HEK293 (cell line): ENCODE results near the gene ATF6B.

Source experiments
- GFI1B ChIP-seq: fragments of 450-650 bp; formaldehyde crosslinking; IDR thresholded peaks from 2 replicates; pipeline ENCODE4 v1.5.1; 2016; ENCODE audit warnings: missing biosample characterization, missing genetic modification characterization
- GLIS2 ChIP-seq: fragments of 450-650 bp; formaldehyde crosslinking; IDR thresholded peaks from 2 replicates; pipeline ENCODE4 v1.5.1; 2016; ENCODE audit warnings: missing biosample characterization, missing genetic modification characterization
- KLF10 ChIP-seq: fragments of 450-650 bp; IDR thresholded peaks from 2 replicates; pipeline ENCODE4 v1.5.1; 2018; ENCODE audit warnings: missing biosample characterization, mild to moderate bottlenecking, missing genetic modification characterization
- KLF17 ChIP-seq: fragments of 450-650 bp; formaldehyde crosslinking; IDR thresholded peaks from 2 replicates; pipeline ENCODE4 v1.5.1; 2016; ENCODE audit warnings: missing biosample characterization, missing genetic modification characterization
- SP2 ChIP-seq: fragments of 450-650 bp; formaldehyde crosslinking; IDR thresholded peaks from 2 replicates; pipeline ENCODE4 v1.5.1; 2016; ENCODE audit warnings: missing biosample characterization, missing genetic modification characterization
- TRIM28 ChIP-seq: IDR thresholded peaks from 2 replicates; pipeline ENCODE4 v1.6.1; 2011; ENCODE audit warnings: low read length, control low read depth, borderline replicate concordance
- YY2 ChIP-seq: fragments of 450-650 bp; formaldehyde crosslinking; IDR thresholded peaks from 2 replicates; pipeline ENCODE4 v1.5.1; 2016; ENCODE audit warnings: missing biosample characterization, missing genetic modification characterization
- ZBTB49 ChIP-seq: fragments of 450-650 bp; formaldehyde crosslinking; IDR thresholded peaks from 2 replicates; pipeline ENCODE4 v1.5.1; 2016; ENCODE audit warnings: missing biosample characterization, missing genetic modification characterization, low read depth
- ZBTB7A ChIP-seq: fragments of 450-650 bp; formaldehyde crosslinking; IDR thresholded peaks from 2 replicates; pipeline ENCODE4 v1.5.1; 2016; ENCODE audit warnings: low read depth, missing biosample characterization, missing genetic modification characterization
- ZFP37 ChIP-seq: fragments of 450-650 bp; formaldehyde crosslinking; IDR thresholded peaks from 2 replicates; pipeline ENCODE4 v1.5.1; 2016; ENCODE audit warnings: missing biosample characterization, missing genetic modification characterization
- ZNF121 ChIP-seq: fragments of 450-650 bp; formaldehyde crosslinking; IDR thresholded peaks from 2 replicates; pipeline ENCODE4 v1.5.1; 2016; ENCODE audit warnings: missing biosample characterization, missing genetic modification characterization
- ZNF133 ChIP-seq: fragments of 450-650 bp; formaldehyde crosslinking; IDR thresholded peaks from 2 replicates; pipeline ENCODE4 v1.5.1; 2016; ENCODE audit warnings: missing biosample characterization, missing genetic modification characterization
- ZNF140 ChIP-seq: fragments of 450-650 bp; formaldehyde crosslinking; IDR thresholded peaks from 2 replicates; pipeline ENCODE4 v1.5.1; 2016; ENCODE audit warnings: missing biosample characterization, missing genetic modification characterization
- ZNF155 ChIP-seq: fragments of 450-650 bp; formaldehyde crosslinking; IDR thresholded peaks from 2 replicates; pipeline ENCODE4 v1.5.1; 2016; ENCODE audit warnings: missing biosample characterization, missing genetic modification characterization
- ZNF19 ChIP-seq: fragments of 450-650 bp; formaldehyde crosslinking; IDR thresholded peaks from 2 replicates; pipeline ENCODE4; 2016; ENCODE audit warnings: missing biosample characterization, missing genetic modification characterization, low read depth
- ZNF239 ChIP-seq: fragments of 450-650 bp; formaldehyde crosslinking; IDR thresholded peaks from 2 replicates; pipeline ENCODE4 v1.5.1; 2016; ENCODE audit warnings: missing biosample characterization, missing genetic modification characterization
- ZNF266 ChIP-seq: fragments of 450-650 bp; formaldehyde crosslinking; IDR thresholded peaks from 2 replicates; pipeline ENCODE4 v1.5.1; 2016; ENCODE audit warnings: missing biosample characterization, missing genetic modification characterization, low read depth
- ZNF311 ChIP-seq: fragments of 450-650 bp; formaldehyde crosslinking; IDR thresholded peaks from 2 replicates; pipeline ENCODE4 v1.5.1; 2017; ENCODE audit warnings: missing biosample characterization, missing genetic modification characterization, borderline replicate concordance
- ZNF423 ChIP-seq: fragments of 450-650 bp; formaldehyde crosslinking; IDR thresholded peaks from 2 replicates; pipeline ENCODE4 v1.5.1; 2016; ENCODE audit warnings: missing biosample characterization, missing genetic modification characterization
- ZNF473 ChIP-seq: fragments of 450-650 bp; formaldehyde crosslinking; IDR thresholded peaks from 2 replicates; pipeline ENCODE4 v1.5.1; 2017; ENCODE audit warnings: missing biosample characterization, missing genetic modification characterization
- ZNF48 ChIP-seq: fragments of 450-650 bp; formaldehyde crosslinking; IDR thresholded peaks from 2 replicates; pipeline ENCODE4 v1.5.1; 2016; ENCODE audit warnings: missing biosample characterization, missing genetic modification characterization
- ZNF514 ChIP-seq: fragments of 450-650 bp; formaldehyde crosslinking; IDR thresholded peaks from 2 replicates; pipeline ENCODE4 v1.5.1; 2016; ENCODE audit warnings: missing biosample characterization, missing genetic modification characterization
- ZNF544 ChIP-seq: fragments of 450-650 bp; formaldehyde crosslinking; IDR thresholded peaks from 2 replicates; pipeline ENCODE4 v1.5.0; 2017; ENCODE audit warnings: missing biosample characterization, missing genetic modification characterization
- ZNF548 ChIP-seq: fragments of 450-650 bp; formaldehyde crosslinking; IDR thresholded peaks from 2 replicates; pipeline ENCODE4 v1.5.1; 2016; ENCODE audit warnings: missing biosample characterization, missing genetic modification characterization
- ZNF549 ChIP-seq: fragments of 450-650 bp; IDR thresholded peaks from 2 replicates; pipeline ENCODE4 v1.5.1; 2018; ENCODE audit warnings: missing biosample characterization, missing genetic modification characterization, mild to moderate bottlenecking, inconsistent platforms, moderate library complexity
- ZNF596 ChIP-seq: fragments of 450-650 bp; IDR thresholded peaks from 2 replicates; pipeline ENCODE4 v1.5.0; 2018; ENCODE audit warnings: missing biosample characterization, mild to moderate bottlenecking, missing genetic modification characterization, moderate library complexity
- ZNF600 ChIP-seq: fragments of 450-650 bp; formaldehyde crosslinking; IDR thresholded peaks from 2 replicates; pipeline ENCODE4 v1.5.1; 2016; ENCODE audit warnings: missing biosample characterization, missing genetic modification characterization
- ZNF677 ChIP-seq: fragments of 450-650 bp; IDR thresholded peaks from 2 replicates; pipeline ENCODE4 v1.5.0; 2018; ENCODE audit warnings: missing biosample characterization, mild to moderate bottlenecking, missing genetic modification characterization, moderate library complexity
- ZNF76 ChIP-seq: fragments of 450-650 bp; formaldehyde crosslinking; IDR thresholded peaks from 2 replicates; pipeline ENCODE4; 2016; ENCODE audit warnings: low read depth, missing biosample characterization, missing genetic modification characterization, borderline replicate concordance
- ZNF776 ChIP-seq: fragments of 450-650 bp; formaldehyde crosslinking; IDR thresholded peaks from 2 replicates; pipeline ENCODE4 v1.5.0; 2017; ENCODE audit warnings: missing biosample characterization, missing genetic modification characterization, borderline replicate concordance
- ZNF785 ChIP-seq: fragments of 450-650 bp; formaldehyde crosslinking; IDR thresholded peaks from 2 replicates; pipeline ENCODE4 v1.5.1; 2016; ENCODE audit warnings: missing biosample characterization, missing genetic modification characterization
- ZNF792 ChIP-seq: fragments of 450-650 bp; formaldehyde crosslinking; IDR thresholded peaks from 2 replicates; pipeline ENCODE4 v1.5.1; 2016; ENCODE audit warnings: missing biosample characterization, missing genetic modification characterization
- ZNF830 ChIP-seq: fragments of 450-650 bp; IDR thresholded peaks from 2 replicates; pipeline ENCODE4 v1.5.0; 2018; ENCODE audit warnings: missing biosample characterization, missing genetic modification characterization, low read depth, mild to moderate bottlenecking, moderate library complexity
- ZSCAN30 ChIP-seq: fragments of 450-650 bp; IDR thresholded peaks from 2 replicates; pipeline ENCODE4 v1.5.1; 2018; ENCODE audit warnings: missing biosample characterization, mild to moderate bottlenecking, missing genetic modification characterization, moderate library complexity
- TF ChIP-seq, protein P1 (sequence below): fragments of 450-650 bp; formaldehyde crosslinking; IDR thresholded peaks from 2 replicates; pipeline ENCODE4 v1.5.1; 2016; ENCODE audit warnings: missing biosample characterization, missing genetic modification characterization
- TF ChIP-seq, protein P2 (sequence below): fragments of 450-650 bp; formaldehyde crosslinking; IDR thresholded peaks from 2 replicates; pipeline ENCODE4 v1.5.1; 2016; ENCODE audit warnings: missing biosample characterization, missing genetic modification characterization

ATF6B gene

DNA sequence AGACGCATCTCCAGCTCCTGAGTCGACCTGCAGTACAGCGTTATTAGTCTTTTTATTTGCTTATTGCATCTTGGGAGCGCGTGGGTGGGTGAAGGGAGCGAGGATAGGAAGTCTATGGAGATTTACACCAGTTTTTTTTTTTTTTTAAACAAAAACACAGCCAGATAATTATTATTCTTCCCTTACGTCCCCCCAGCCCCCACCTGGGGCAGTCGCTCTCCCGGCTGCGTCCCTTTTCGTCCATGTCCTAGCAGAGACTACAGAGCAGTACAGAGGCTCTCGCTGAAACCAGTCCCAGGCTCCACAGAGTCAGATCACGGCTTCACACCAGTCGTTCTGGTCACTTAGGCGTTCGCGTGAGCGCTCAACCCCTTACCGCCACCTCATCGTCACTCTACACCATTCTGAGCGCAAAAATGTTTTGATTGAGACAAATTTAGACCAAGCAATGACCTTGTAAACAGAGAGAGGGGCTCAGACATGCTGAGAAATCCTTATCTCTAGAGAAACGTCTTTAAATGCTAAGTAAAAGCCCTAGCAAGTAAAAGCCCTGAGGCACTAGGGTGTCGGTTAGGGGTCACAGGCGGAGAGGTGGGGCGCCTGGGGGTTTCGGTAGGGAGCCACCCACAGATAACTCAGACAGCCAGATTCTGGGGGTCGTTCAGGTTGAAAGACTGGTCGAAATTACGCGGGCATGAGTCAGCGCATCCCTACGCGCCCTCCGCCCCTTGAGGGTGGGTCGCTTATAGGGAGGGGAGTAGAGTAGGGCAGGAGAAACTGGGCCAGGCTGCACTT, 24.9 kb upstream of the ATF6B start (continued):
- TF ChIP-seq ZNF830 (no peak), ZNF776 (tag by site-specific recombination) (no peak), ZNF140 (tag by site-specific recombination) (no peak), SP2 (tag by site-specific recombination) (no peak; the same call in 1 of the 2 replicates), ZNF121 (tag by site-specific recombination) (no peak), TRIM28 (no peak), ZNF133 (no peak), ZNF544 (tag by site-specific recombination) (no peak), ZFP37 (tag by site-specific recombination) (no peak), ZSCAN30 (no peak), KLF10 (peak; percentile 21; the same call in 1 of the 2 replicates), ZNF548 (no peak), ZNF600 (tag by site-specific recombination) (0 out of 2 replicates have a peak, but pooled peaks have one; percentile 19), GLIS2 (tag by site-specific recombination) (peak; percentile 60), ZNF514 (no peak), ZNF48 (tag by site-specific recombination) (no peak), KLF17 (tag by site-specific recombination) (peak; percentile 53; the same call in 1 of the 2 replicates), ZNF473 (tag by site-specific recombination) (no peak), ZNF596 (tag by site-specific recombination) (no peak), ZNF677 (tag by site-specific recombination) (no peak), ZNF239 (tag by site-specific recombination) (no peak), ZNF423 (no peak), ZNF311 (tag by site-specific recombination) (no peak), YY2 (tag by site-specific recombination) (no peak), ZNF785 (tag by site-specific recombination) (no peak), ZNF792 (tag by site-specific recombination) (no peak), ZBTB49 (no peak), ZNF155 (tag by site-specific recombination) (no peak), ZBTB7A (tag by site-specific recombination) (no peak), ZNF549 (tag by site-specific recombination) (no peak), ZNF76 (tag by site-specific recombination) (no peak), GFI1B (tag by site-specific recombination) (peak; percentile 63; the same call in 1 of the 2 replicates), ZNF19 (tag by site-specific recombination) (no peak), ZNF266 (tag by site-specific recombination) (no peak)
- TF ChIP-seq, protein P1, sequence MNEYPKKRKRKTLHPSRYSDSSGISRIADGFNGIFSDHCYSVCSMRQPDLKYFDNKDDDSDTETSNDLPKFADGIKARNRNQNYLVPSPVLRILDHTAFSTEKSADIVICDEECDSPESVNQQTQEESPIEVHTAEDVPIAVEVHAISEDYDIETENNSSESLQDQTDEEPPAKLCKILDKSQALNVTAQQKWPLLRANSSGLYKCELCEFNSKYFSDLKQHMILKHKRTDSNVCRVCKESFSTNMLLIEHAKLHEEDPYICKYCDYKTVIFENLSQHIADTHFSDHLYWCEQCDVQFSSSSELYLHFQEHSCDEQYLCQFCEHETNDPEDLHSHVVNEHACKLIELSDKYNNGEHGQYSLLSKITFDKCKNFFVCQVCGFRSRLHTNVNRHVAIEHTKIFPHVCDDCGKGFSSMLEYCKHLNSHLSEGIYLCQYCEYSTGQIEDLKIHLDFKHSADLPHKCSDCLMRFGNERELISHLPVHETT (tag by site-specific recombination) = no peak
- TF ChIP-seq, protein P2, sequence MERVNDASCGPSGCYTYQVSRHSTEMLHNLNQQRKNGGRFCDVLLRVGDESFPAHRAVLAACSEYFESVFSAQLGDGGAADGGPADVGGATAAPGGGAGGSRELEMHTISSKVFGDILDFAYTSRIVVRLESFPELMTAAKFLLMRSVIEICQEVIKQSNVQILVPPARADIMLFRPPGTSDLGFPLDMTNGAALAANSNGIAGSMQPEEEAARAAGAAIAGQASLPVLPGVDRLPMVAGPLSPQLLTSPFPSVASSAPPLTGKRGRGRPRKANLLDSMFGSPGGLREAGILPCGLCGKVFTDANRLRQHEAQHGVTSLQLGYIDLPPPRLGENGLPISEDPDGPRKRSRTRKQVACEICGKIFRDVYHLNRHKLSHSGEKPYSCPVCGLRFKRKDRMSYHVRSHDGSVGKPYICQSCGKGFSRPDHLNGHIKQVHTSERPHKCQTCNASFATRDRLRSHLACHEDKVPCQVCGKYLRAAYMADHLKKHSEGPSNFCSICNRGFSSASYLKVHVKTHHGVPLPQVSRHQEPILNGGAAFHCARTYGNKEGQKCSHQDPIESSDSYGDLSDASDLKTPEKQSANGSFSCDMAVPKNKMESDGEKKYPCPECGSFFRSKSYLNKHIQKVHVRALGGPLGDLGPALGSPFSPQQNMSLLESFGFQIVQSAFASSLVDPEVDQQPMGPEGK (tag by site-specific recombination) = peak; percentile 65; the same call in 1 of the 2 replicates
